GM21360 (cell line): ENCODE data around the gene AMZ1.

Source experiments
- ATAC-seq: cut with Tn5 transposase; IDR thresholded peaks from one replicate; pipeline ENCODE4 v1.9.1; 2021; ENCODE audit warnings: mild to moderate bottlenecking, moderate library complexity; ENCODE audit not compliant: unreplicated experiment

AMZ1 gene

GRCh38 chr7:2764621-2765020 is 76.6 kb downstream of the AMZ1 start:
- ATAC-seq, result no peak
